H1 (cell line): ENCODE measurements around the gene POU4F2.

Experiments used
- CREB1 ChIP-seq: IDR thresholded peaks from 2 replicates; pipeline ENCODE4 v1.6.1; 2012; ENCODE audit warnings: inconsistent platforms
- EP300 ChIP-seq, 2 experiments: IDR thresholded peaks; 1 replicate in 1 of 2; 2 replicates in 1 of 2; pipeline ENCODE4 v1.6.1; 2011 to 2012; ENCODE audit warnings: low read depth in 2 of 2, low read length in 2 of 2, mild to moderate bottlenecking in 2 of 2, borderline replicate concordance in 1 of 2, inconsistent platforms in 1 of 2, moderate library complexity in 1 of 2
- EZH2 ChIP-seq: fragments of 200-600 bp; sonication (generic); IDR thresholded peaks from 2 replicates; pipeline ENCODE4 v1.7.1; 2012; ENCODE audit warnings: low read depth, mild to moderate bottlenecking, moderate library complexity, low read length, inconsistent platforms; ENCODE audit not compliant: severe bottlenecking
- HDAC6 ChIP-seq: IDR thresholded peaks from one replicate; pipeline ENCODE4 v1.7.1; 2012; ENCODE audit warnings: low read depth, mild to moderate bottlenecking, inconsistent platforms, low read length, moderate library complexity
- POLR2A ChIP-seq, 2 experiments: IDR thresholded peaks; 1 replicate in 1 of 2; 2 replicates in 1 of 2; pipeline ENCODE4 v1.6.1; 2011; ENCODE audit warnings: low read depth in 2 of 2, low read length in 2 of 2, mild to moderate bottlenecking in 2 of 2; ENCODE audit errors: control extremely low read depth in 1 of 2
- TF ChIP-seq, protein P1 (sequence below), 3 experiments: IDR thresholded peaks; 1 replicate in 2 of 3; 2 replicates in 1 of 3; pipeline versions ENCODE4 v1.5.1 to v1.6.1; 2011; ENCODE audit warnings: low read length in 3 of 3, mild to moderate bottlenecking in 3 of 3, inconsistent platforms in 2 of 3, low read depth in 1 of 3, moderate library complexity in 1 of 3; ENCODE audit not compliant: insufficient read depth in 1 of 3; ENCODE audit errors: control extremely low read depth in 1 of 3
- TF ChIP-seq, protein P2 (sequence below): fragments of 300-600 bp; sonication (generic); IDR thresholded peaks from 2 replicates; pipeline ENCODE4 v1.7.1; 2012; ENCODE audit warnings: low read length, moderate library complexity, mild to moderate bottlenecking, inconsistent platforms; ENCODE audit not compliant: insufficient replicate concordance
- TF ChIP-seq, protein P3 (sequence below): IDR thresholded peaks from 2 replicates; pipeline ENCODE4 v1.6.1; 2012; ENCODE audit warnings: inconsistent platforms

DNA sequence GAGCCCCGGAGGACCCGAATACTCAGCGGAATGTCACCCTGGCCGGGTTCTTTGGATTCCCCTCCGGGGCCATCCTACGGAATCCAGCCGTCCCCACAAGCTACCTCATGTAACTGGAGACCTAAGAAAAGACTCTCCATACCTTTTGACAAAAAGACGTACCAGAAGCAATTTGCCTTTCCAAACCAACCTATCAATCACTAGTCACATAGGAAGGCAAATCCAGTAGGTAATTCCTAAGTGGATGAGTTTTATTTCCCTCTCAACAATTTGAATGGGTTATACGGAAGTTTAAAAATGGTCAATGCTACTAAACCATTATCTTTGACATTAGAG lies 16.8 kb downstream of the POU4F2 start:
- TF ChIP-seq EP300 (IDR thresholded peaks at IDR 0.05; ENCODE audit: borderline replicate concordance in 1 of 2, low read depth in 2 of 2, low read length in 2 of 2): no peak
- TF ChIP-seq, protein P1, sequence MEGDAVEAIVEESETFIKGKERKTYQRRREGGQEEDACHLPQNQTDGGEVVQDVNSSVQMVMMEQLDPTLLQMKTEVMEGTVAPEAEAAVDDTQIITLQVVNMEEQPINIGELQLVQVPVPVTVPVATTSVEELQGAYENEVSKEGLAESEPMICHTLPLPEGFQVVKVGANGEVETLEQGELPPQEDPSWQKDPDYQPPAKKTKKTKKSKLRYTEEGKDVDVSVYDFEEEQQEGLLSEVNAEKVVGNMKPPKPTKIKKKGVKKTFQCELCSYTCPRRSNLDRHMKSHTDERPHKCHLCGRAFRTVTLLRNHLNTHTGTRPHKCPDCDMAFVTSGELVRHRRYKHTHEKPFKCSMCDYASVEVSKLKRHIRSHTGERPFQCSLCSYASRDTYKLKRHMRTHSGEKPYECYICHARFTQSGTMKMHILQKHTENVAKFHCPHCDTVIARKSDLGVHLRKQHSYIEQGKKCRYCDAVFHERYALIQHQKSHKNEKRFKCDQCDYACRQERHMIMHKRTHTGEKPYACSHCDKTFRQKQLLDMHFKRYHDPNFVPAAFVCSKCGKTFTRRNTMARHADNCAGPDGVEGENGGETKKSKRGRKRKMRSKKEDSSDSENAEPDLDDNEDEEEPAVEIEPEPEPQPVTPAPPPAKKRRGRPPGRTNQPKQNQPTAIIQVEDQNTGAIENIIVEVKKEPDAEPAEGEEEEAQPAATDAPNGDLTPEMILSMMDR (IDR thresholded peaks at IDR 0.05; ENCODE audit: control extremely low read depth in 1 of 3, insufficient read depth in 1 of 3, low read depth in 1 of 3, low read length in 3 of 3): no peak
- TF ChIP-seq, protein P2, sequence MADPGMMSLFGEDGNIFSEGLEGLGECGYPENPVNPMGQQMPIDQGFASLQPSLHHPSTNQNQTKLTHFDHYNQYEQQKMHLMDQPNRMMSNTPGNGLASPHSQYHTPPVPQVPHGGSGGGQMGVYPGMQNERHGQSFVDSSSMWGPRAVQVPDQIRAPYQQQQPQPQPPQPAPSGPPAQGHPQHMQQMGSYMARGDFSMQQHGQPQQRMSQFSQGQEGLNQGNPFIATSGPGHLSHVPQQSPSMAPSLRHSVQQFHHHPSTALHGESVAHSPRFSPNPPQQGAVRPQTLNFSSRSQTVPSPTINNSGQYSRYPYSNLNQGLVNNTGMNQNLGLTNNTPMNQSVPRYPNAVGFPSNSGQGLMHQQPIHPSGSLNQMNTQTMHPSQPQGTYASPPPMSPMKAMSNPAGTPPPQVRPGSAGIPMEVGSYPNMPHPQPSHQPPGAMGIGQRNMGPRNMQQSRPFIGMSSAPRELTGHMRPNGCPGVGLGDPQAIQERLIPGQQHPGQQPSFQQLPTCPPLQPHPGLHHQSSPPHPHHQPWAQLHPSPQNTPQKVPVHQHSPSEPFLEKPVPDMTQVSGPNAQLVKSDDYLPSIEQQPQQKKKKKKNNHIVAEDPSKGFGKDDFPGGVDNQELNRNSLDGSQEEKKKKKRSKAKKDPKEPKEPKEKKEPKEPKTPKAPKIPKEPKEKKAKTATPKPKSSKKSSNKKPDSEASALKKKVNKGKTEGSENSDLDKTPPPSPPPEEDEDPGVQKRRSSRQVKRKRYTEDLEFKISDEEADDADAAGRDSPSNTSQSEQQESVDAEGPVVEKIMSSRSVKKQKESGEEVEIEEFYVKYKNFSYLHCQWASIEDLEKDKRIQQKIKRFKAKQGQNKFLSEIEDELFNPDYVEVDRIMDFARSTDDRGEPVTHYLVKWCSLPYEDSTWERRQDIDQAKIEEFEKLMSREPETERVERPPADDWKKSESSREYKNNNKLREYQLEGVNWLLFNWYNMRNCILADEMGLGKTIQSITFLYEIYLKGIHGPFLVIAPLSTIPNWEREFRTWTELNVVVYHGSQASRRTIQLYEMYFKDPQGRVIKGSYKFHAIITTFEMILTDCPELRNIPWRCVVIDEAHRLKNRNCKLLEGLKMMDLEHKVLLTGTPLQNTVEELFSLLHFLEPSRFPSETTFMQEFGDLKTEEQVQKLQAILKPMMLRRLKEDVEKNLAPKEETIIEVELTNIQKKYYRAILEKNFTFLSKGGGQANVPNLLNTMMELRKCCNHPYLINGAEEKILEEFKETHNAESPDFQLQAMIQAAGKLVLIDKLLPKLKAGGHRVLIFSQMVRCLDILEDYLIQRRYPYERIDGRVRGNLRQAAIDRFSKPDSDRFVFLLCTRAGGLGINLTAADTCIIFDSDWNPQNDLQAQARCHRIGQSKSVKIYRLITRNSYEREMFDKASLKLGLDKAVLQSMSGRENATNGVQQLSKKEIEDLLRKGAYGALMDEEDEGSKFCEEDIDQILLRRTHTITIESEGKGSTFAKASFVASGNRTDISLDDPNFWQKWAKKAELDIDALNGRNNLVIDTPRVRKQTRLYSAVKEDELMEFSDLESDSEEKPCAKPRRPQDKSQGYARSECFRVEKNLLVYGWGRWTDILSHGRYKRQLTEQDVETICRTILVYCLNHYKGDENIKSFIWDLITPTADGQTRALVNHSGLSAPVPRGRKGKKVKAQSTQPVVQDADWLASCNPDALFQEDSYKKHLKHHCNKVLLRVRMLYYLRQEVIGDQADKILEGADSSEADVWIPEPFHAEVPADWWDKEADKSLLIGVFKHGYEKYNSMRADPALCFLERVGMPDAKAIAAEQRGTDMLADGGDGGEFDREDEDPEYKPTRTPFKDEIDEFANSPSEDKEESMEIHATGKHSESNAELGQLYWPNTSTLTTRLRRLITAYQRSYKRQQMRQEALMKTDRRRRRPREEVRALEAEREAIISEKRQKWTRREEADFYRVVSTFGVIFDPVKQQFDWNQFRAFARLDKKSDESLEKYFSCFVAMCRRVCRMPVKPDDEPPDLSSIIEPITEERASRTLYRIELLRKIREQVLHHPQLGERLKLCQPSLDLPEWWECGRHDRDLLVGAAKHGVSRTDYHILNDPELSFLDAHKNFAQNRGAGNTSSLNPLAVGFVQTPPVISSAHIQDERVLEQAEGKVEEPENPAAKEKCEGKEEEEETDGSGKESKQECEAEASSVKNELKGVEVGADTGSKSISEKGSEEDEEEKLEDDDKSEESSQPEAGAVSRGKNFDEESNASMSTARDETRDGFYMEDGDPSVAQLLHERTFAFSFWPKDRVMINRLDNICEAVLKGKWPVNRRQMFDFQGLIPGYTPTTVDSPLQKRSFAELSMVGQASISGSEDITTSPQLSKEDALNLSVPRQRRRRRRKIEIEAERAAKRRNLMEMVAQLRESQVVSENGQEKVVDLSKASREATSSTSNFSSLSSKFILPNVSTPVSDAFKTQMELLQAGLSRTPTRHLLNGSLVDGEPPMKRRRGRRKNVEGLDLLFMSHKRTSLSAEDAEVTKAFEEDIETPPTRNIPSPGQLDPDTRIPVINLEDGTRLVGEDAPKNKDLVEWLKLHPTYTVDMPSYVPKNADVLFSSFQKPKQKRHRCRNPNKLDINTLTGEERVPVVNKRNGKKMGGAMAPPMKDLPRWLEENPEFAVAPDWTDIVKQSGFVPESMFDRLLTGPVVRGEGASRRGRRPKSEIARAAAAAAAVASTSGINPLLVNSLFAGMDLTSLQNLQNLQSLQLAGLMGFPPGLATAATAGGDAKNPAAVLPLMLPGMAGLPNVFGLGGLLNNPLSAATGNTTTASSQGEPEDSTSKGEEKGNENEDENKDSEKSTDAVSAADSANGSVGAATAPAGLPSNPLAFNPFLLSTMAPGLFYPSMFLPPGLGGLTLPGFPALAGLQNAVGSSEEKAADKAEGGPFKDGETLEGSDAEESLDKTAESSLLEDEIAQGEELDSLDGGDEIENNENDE: no peak
- peak; percentile 82 for TF ChIP-seq EZH2
- TF ChIP-seq HDAC6: no peak
- TF ChIP-seq, protein P3, sequence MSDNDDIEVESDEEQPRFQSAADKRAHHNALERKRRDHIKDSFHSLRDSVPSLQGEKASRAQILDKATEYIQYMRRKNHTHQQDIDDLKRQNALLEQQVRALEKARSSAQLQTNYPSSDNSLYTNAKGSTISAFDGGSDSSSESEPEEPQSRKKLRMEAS: no peak
- no peak for TF ChIP-seq POLR2A (IDR thresholded peaks at IDR 0.05; ENCODE audit: control extremely low read depth in 1 of 2, low read depth in 2 of 2, low read length in 2 of 2)
- TF ChIP-seq CREB1: no peak
